SK-N-SH (cell line): Measurements from ENCODE around the gene ISLR. TPM values are rescaled to one million over a fixed set of nuclear protein-coding genes. Genes with fewer than 3 reads are reported as not detected.

Source experiments
- CTCF ChIA-PET: fragments of 300-600, 350-600 bp; formaldehyde crosslinking; extraction: SDS; loops from one replicate; lab custom pipeline; 2021; lab: Yijun Ruan, JAX
- POLR2A ChIA-PET: fragments of 350-600 bp; sonication (Branson Sonifier 250); formaldehyde crosslinking; extraction: SDS; loops from one replicate; lab custom pipeline; 2020; ENCODE audit warnings: antibody characterized with exemption, inconsistent platforms; lab: Yijun Ruan, JAX
- DNase-seq: peaks from one replicate; pipeline ENCODE4 v3.0.0; 2012
- H2AFZ ChIP-seq: fragments of 200-600 bp; sonication (generic); 2 replicates; pipeline ENCODE4 v1.8.1; 2016; ENCODE audit warnings: antibody characterized with exemption, mild to moderate bottlenecking, low read depth
- H3F3A ChIP-seq: fragments of 200-600 bp; sonication (generic); replicated peaks from 2 replicates; pipeline ENCODE3; 2016; ENCODE audit warnings: antibody characterized with exemption, mild to moderate bottlenecking; ENCODE audit not compliant: insufficient read depth
- H3K27ac ChIP-seq, 2 experiments: fragments of 200-500 bp in 1 of 2; fragments of 200-600 bp in 1 of 2; sonication (Bioruptor generic) in 1 of 2; sonication (generic), shearing (Covaris generic) in 1 of 2; 2 replicates each; pipeline versions ENCODE4 v1.5.1 to v1.6.1; 2014 to 2016; ENCODE audit warnings: low read depth in 2 of 2, inconsistent platforms in 1 of 2, low read length in 1 of 2, mild to moderate bottlenecking in 1 of 2, mixed read lengths in 1 of 2
- H3K27me3 ChIP-seq: fragments of 200-600 bp; sonication (generic), shearing (Covaris generic); 2 replicates; pipeline ENCODE4 v1.6.1; 2016; ENCODE audit warnings: mixed run types; ENCODE audit not compliant: insufficient read depth
- H3K36me3 ChIP-seq, 2 experiments: fragments of 200-500 bp in 1 of 2; fragments of 200-600 bp in 1 of 2; sonication (Bioruptor generic) in 1 of 2; sonication (generic) in 1 of 2; replicated peaks in 1 of 2; 2 replicates each; pipeline versions ENCODE3 to v1.5.1; 2014 to 2016; ENCODE audit warnings: low read length in 1 of 2, mild to moderate bottlenecking in 1 of 2; ENCODE audit not compliant: insufficient read depth in 2 of 2, control insufficient read depth in 1 of 2
- H3K4me1 ChIP-seq, 2 experiments: fragments of 200-500 bp in 1 of 2; fragments of 200-600 bp in 1 of 2; sonication (Bioruptor generic) in 1 of 2; sonication (generic), shearing (Covaris generic) in 1 of 2; 2 replicates each; pipeline versions ENCODE4 v1.5.1 to v1.6.1; 2014 to 2016; ENCODE audit warnings: low read depth in 1 of 2, low read length in 1 of 2, mixed run types in 1 of 2; ENCODE audit not compliant: insufficient read depth in 2 of 2, control insufficient read depth in 1 of 2
- H3K4me2 ChIP-seq: fragments of 200-600 bp; sonication (generic), shearing (Covaris generic); 2 replicates; pipeline ENCODE4 v1.6.1; 2017; ENCODE audit warnings: mixed run types
- H3K4me3 ChIP-seq, 2 experiments: fragments of 200-500 bp in 1 of 2; fragments of 200-600 bp in 1 of 2; sonication (Bioruptor generic) in 1 of 2; sonication (generic), shearing (Covaris generic) in 1 of 2; 2 replicates each; pipeline versions ENCODE4 v1.5.1 to v1.8.1; 2014 to 2016; ENCODE audit warnings: low read depth in 2 of 2, inconsistent platforms in 1 of 2, low read length in 1 of 2, mild to moderate bottlenecking in 1 of 2, mixed read lengths in 1 of 2, moderate library complexity in 1 of 2
- H3K79me2 ChIP-seq: fragments of 200-600 bp; sonication (generic); 2 replicates; pipeline ENCODE4 v1.8.1; 2017; ENCODE audit warnings: mild to moderate bottlenecking; ENCODE audit not compliant: insufficient read depth
- H3K9ac ChIP-seq: fragments of 200-600 bp; sonication (generic); 2 replicates; pipeline ENCODE4 v1.6.1; 2017; ENCODE audit warnings: mixed run types
- H3K9me2 ChIP-seq: fragments of 200-600 bp; sonication (generic); 2 replicates; pipeline ENCODE4 v1.6.1; 2017; ENCODE audit warnings: mixed run types
- H3K9me3 ChIP-seq: fragments of 200-600 bp; sonication (generic); 2 replicates; pipeline ENCODE4 v1.6.1; 2017; ENCODE audit warnings: mixed run types, mild to moderate bottlenecking, moderate library complexity
- H4K20me1 ChIP-seq: fragments of 200-600 bp; sonication (generic); 2 replicates; pipeline ENCODE4 v1.6.1; 2017; ENCODE audit warnings: mild to moderate bottlenecking, mixed run types; ENCODE audit not compliant: insufficient read depth
- CHD2 ChIP-seq: fragments of 150-350 bp; IDR thresholded peaks from 2 replicates; pipeline ENCODE4 v1.6.1; 2018; ENCODE audit warnings: low read length; ENCODE audit not compliant: partially characterized antibody
- EZH2phosphoT487 ChIP-seq: fragments of 200-600 bp; sonication (generic); IDR thresholded peaks from 2 replicates; pipeline ENCODE4 v1.6.1; 2017; ENCODE audit warnings: low read depth, mixed run types, mild to moderate bottlenecking, antibody characterized with exemption, moderate library complexity, borderline replicate concordance
- FOXJ3 ChIP-seq: sonication (generic); formaldehyde crosslinking; IDR thresholded peaks from 2 replicates; pipeline ENCODE4 v1.5.1; 2020; ENCODE audit warnings: mild to moderate bottlenecking, missing genetic modification reagents
- GABPA ChIP-seq: IDR thresholded peaks from 2 replicates; pipeline ENCODE4 v1.4.0; 2012; ENCODE audit warnings: low read depth, mild to moderate bottlenecking
- GATA2 ChIP-seq: sonication (generic); formaldehyde crosslinking; IDR thresholded peaks from 2 replicates; pipeline ENCODE4 v1.5.0; 2020; ENCODE audit warnings: mild to moderate bottlenecking, missing genetic modification reagents
- MXI1 ChIP-seq: IDR thresholded peaks from 2 replicates; pipeline ENCODE4 v1.6.1; 2012; ENCODE audit warnings: mild to moderate bottlenecking, low read depth, low read length, improper control_type of control experiment
- RAD21 ChIP-seq: IDR thresholded peaks from 2 replicates; pipeline ENCODE4 v1.6.1; 2012; ENCODE audit warnings: mild to moderate bottlenecking, low read length
- RCOR1 ChIP-seq: fragments of 150-350 bp; IDR thresholded peaks from 2 replicates; pipeline ENCODE4 v1.6.1; 2017; ENCODE audit warnings: antibody characterized with exemption, low read length
- RXRA ChIP-seq: IDR thresholded peaks from 2 replicates; pipeline ENCODE4 v1.4.0; 2012; ENCODE audit warnings: low read depth, mild to moderate bottlenecking, borderline replicate concordance
- SIN3A ChIP-seq: IDR thresholded peaks from 2 replicates; pipeline ENCODE4 v1.6.1; 2012; ENCODE audit warnings: low read depth, mild to moderate bottlenecking, low read length, moderate library complexity, borderline replicate concordance
- TCF12 ChIP-seq: IDR thresholded peaks from 2 replicates; pipeline ENCODE4 v1.4.0; 2012
- TEAD4 ChIP-seq: IDR thresholded peaks from 2 replicates; pipeline ENCODE4 v1.4.0; 2012; ENCODE audit warnings: mild to moderate bottlenecking, borderline replicate concordance; ENCODE audit not compliant: insufficient read depth
- YY1 ChIP-seq: IDR thresholded peaks from 2 replicates; pipeline ENCODE4 v1.4.0; 2012; ENCODE audit warnings: low read depth, mild to moderate bottlenecking
- WGBS: methylation state at CpG from one replicate; pipeline ENCODE4 v1.1.6; 2017; ENCODE audit warnings: low lambda C conversion rate; 5-methylcytosine and 5-hydroxymethylcytosine counted together
- polyA plus RNA-seq, 3 experiments: library from polyadenylated mRNA; depleted of rRNA; stranded (reverse); fragments of >200 nt; gene quantifications; 2 replicates each; pipeline ENCODE4 v1.2.3, GENCODE V29; 2012
- TF ChIP-seq, protein P1 (sequence below): fragments of 200-600 bp; sonication (generic); IDR thresholded peaks from 2 replicates; pipeline ENCODE4 v1.6.1; 2017; ENCODE audit warnings: antibody characterized with exemption, mild to moderate bottlenecking, moderate library complexity

Gene ISLR
- polyA plus RNA-seq, 1 of the 3 experiments (the other 2 are of a cell fraction), result 7.3 TPM

DNA sequence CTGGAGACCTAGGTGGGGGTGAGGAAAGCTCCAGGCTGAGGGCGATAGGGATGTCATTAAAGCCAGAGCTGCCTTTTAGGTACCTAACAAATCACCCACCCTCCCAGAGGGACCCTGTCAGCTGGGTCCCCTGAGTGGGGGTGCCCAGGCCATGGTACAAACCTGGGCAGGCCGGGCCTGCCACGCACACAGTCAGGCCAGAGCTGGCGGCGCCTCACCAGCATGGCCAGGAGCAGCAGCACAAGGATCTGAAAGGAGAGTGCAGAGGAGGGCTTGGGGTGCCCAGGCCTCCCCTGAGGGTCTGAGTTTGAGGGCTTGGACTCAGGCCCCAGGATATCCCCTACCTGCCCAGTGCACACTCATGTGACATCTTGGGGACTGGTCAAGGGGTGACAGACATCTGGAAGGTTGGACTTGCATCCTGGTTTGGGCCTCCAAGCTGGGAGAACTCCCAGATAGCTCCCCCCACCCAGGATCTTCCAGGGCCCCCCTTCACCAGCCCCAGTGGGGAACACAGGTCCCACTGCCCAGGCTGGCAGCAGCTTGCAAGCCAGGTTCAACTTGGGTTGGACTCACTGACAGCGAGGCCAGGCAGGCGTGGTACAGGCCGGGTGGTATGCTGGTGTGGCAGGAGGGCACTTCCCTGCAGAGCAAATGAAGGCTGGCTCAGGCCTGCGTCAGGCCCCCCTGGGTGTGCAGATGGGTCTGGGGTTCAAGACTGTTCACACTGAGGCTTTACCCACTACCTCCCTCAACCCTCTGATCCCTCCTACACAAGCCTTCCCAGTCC is 23.9 kb downstream of the ISLR start:
- H3K36me3 ChIP-seq, result peaks cover 0 to 20% of the 10 kb centered on the region in 2 experiments
- peak overlapping the region; percentile 69 to 89 for H3K27ac ChIP-seq
- H4K20me1 ChIP-seq, result no peaks in the 10 kb centered on the region
- H3K9ac ChIP-seq, result no peak overlapping the region
- TF ChIP-seq RXRA (no peak), FOXJ3 (CRISPR knock-in tag) (no peak), SIN3A (no peak), RCOR1 (no peak), EZH2phosphoT487 (no peak), TCF12 (no peak), GABPA (no peak), CHD2 (no peak), MXI1 (no peak)
- TF ChIP-seq, protein P1, sequence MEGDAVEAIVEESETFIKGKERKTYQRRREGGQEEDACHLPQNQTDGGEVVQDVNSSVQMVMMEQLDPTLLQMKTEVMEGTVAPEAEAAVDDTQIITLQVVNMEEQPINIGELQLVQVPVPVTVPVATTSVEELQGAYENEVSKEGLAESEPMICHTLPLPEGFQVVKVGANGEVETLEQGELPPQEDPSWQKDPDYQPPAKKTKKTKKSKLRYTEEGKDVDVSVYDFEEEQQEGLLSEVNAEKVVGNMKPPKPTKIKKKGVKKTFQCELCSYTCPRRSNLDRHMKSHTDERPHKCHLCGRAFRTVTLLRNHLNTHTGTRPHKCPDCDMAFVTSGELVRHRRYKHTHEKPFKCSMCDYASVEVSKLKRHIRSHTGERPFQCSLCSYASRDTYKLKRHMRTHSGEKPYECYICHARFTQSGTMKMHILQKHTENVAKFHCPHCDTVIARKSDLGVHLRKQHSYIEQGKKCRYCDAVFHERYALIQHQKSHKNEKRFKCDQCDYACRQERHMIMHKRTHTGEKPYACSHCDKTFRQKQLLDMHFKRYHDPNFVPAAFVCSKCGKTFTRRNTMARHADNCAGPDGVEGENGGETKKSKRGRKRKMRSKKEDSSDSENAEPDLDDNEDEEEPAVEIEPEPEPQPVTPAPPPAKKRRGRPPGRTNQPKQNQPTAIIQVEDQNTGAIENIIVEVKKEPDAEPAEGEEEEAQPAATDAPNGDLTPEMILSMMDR, result no peak
- TF ChIP-seq, all 33 proteins: peak for 0
- H3K4me1 ChIP-seq, result peaks cover 69 to 90% of the 10 kb centered on the region in 2 experiments
- no peak overlapping the region for H2AFZ ChIP-seq
- H3K4me3 ChIP-seq, result no peak overlapping the region
- no CpG with 5 or more reads among the region's 9 CpGs for WGBS
- peaks cover 36% of the 10 kb centered on the region for H3F3A ChIP-seq
- CTCF ChIA-PET, result interaction anchor here (0.6 to 10.7 kb wide), 6 partner anchors 27 to 230 kb away, joined by 3 to 85 read pairs (median 5); no protein-coding TSS in a partner anchor
- POLR2A ChIA-PET, result interaction anchor here (1.2 to 1.5 kb wide), 3 partner anchors 9 to 62 kb away, joined by 3 to 6 read pairs (median 3); no protein-coding TSS in a partner anchor
- H3K27me3 ChIP-seq, result no peaks in the 10 kb centered on the region
- peak overlapping the region; percentile 73 for H3K4me2 ChIP-seq
- no peaks in the 10 kb centered on the region for H3K9me3 ChIP-seq
- peaks cover 21% of the 10 kb centered on the region; the same call in 1 of the 2 replicates for H3K79me2 ChIP-seq
- no peaks in the 10 kb centered on the region for H3K9me2 ChIP-seq
- DNase-seq, result no peak

DNA sequence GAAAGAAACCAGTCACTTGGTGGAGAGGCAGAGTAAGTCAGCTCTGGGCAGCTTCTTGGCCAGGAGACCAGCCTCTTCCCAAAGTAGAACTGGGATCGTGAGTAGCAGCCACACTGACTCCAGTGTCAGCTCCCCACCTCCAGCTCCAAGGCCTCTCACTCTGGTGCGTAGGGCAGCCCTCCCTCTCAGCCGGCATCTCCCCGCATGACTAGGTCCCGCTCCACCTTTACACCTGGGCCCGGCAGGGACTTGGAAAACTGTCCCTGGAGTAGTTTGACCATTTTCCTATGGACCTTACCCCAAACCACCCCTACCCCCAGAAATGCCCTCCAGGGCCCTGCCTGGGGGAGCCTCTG is 25.8 kb downstream of the ISLR start:
- H3K79me2 ChIP-seq, result peaks cover 21% of the 10 kb centered on the region; the same call in 1 of the 2 replicates
- H3K4me3 ChIP-seq, result peak overlapping the region in 1 of 2 experiments; percentile 25; a peak in 1 of 4 replicates
- no peak for DNase-seq
- H3K36me3 ChIP-seq, result peaks cover 0 to 15% of the 10 kb centered on the region in 2 experiments
- H3K9me3 ChIP-seq, result no peaks in the 10 kb centered on the region
- no peak overlapping the region for H3K9ac ChIP-seq
- CTCF ChIA-PET, result interaction anchor here (0.7 to 10.7 kb wide), 10 partner anchors 9 to 123 kb away, joined by 3 to 85 read pairs (median 4); no protein-coding TSS in a partner anchor
- POLR2A ChIA-PET, result interaction anchor here (1.0 to 5.1 kb wide), 3 partner anchors 14 to 92 kb away, joined by 3 to 54 read pairs (median 6); no protein-coding TSS in a partner anchor
- H3K27ac ChIP-seq, result peak overlapping the region in 1 of 2 experiments; percentile 24; a peak in 2 of 4 replicates
- H4K20me1 ChIP-seq, result no peaks in the 10 kb centered on the region
- 100% methylated on average over 5 of the region's 6 CpGs for WGBS
- no peak overlapping the region for H2AFZ ChIP-seq
- no peaks in the 10 kb centered on the region for H3K27me3 ChIP-seq
- H3K4me1 ChIP-seq, result peaks cover 74 to 93% of the 10 kb centered on the region in 2 experiments
- no peak overlapping the region for H3K4me2 ChIP-seq
- no peaks in the 10 kb centered on the region for H3K9me2 ChIP-seq
- H3F3A ChIP-seq, result peaks cover 29% of the 10 kb centered on the region
- no peak for TF ChIP-seq YY1
- no peak for TF ChIP-seq RAD21
- no peak for TF ChIP-seq TEAD4
- no peak for TF ChIP-seq GATA2 (CRISPR knock-in tag)
